Suppressor macrophage treated with lipopolysaccharide for 4 hours (primary cell): ENCODE measurements around the gene ARHGAP21.
"Not testable (repeated sequence)": the region's sequence is repeated elsewhere in the genome, so short reads cannot be mapped to it uniquely, and the experiment has no call there.

Source experiments
- DNase-seq: peaks from one replicate; pipeline ENCODE4 v3.0.0-alpha.2; 2020

The ARHGAP21 gene

GRCh38 chr10:24621035-24621795, 102.5 kb downstream of the ARHGAP21 start:
- not testable (repeated sequence) for DNase-seq

- not testable (repeated sequence) for DNase-seq
Measured at GRCh38 chr10:24619994-24620310, 103.7 kb downstream of the ARHGAP21 start.

DNA sequence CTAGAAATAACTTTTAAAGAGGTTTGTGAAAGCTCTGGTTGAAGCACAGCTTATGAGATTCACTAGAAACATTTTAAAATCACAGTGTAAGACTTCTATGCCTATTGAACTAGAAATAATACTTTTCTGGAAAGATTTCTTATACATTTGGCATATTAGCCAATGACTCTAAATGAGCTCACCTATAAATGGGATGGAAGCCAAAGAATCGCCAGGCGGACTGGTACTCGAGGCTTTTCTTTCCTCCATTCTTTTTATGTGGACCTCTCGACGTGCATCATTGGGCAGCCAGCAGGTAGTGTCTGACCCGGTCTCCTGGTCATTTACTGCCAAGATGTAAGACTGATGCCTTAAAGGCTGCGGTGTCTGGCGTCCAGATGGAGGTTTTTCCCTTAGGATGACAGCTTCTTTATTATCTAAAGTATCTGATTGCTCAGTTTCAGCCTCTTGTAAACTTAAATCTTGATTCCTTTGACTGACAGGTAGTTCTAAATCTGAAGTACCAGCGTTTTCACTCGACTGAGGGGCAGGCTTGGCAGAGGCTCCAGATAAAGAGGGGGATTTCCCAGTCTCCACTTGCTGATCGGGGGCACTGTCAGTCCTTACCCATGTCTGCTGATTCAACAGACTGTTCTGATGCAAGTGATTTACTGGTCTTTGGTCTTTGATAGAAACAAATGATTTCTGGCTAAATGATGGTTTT, 104.2 kb downstream of the ARHGAP21 start:
- not testable (repeated sequence) for DNase-seq

DNA sequence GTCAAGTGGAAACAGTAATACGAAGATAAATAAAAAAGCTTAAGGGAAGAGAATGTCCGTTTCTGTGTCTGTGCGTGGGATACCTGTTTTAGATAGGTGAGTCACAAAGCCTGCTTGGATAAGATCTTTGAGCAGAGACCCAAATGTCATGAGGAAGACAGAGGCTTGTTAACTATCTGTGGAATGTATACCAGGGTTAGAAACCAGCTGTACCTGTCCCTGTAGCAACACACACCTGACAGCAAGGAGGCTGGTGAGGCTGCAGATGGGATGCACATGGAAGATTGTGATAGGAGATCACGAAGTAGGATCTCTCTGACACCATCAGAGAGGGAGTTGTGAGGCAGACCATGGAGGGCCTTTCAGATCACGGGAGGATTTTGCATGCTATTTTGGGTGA, 105.3 kb downstream of the ARHGAP21 start:
- DNase-seq, result no peak

DNA sequence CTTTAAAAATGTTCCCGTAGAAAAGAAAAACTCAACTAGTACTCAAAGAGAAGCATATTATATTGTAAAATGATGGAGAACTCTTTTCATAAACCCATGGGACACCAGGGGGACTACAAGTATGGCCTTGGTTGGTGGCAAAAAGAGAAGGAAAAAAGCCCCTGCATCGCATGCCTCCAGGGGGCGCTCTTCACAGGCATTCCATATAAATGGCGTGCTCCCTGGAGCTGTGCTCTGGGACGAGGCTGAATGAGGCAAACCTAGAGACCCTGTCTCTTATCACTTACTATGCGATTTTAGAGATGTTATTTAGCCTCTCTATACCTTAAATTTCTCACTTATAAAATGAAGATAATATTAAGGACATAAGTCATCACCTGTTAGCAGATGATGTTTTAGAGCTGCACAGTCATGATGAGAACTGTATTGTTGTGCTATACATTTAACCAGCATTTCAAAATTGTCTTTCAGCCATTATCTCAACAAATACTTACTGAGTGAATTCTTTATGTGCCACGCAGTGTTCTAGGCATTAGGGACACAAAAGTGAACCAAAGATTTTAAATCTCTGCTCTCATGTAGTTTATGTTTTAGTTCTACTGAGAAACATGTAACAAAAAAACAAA, 105.8 kb downstream of the ARHGAP21 start:
- peak; percentile 58 for DNase-seq

DNA sequence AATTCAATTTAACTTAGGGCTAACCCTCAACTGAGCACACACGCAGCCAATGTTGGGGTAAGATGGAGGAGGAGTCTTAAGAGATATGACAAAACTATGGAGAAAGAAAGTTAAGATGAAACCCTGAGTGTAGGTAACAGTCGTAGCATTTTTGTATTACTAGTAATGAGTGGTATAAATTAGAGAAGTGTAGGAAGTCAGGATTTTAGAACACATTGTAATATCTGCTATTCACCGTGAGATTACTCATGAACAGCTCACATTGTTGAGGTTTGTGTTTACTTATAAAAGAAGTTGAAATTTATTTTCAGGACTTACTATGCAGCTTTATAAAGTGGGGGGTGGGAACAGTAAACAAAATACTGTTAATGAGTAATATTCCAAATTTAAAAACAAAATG, 107.2 kb downstream of the ARHGAP21 start:
- no peak for DNase-seq

DNA sequence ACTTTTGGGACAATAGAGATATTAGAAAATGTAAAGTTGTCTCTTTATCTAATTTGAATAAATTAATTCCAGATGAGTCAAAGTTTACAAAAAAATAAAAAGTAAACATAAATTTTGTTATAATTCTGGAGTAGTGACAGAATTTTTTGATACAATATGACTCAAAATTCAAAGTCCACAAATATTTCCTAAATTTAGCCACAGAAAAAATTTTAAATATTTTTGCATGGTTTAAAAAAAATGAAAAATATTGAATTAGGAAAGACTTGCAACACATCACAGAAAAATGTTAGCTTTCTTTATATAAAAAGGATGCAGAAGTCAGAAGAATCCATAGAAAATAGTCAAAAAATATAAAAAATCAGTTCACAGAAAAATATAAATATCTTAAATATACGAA, 117.7 kb downstream of the ARHGAP21 start:
- DNase-seq, result no peak

- no peak for DNase-seq
Measured at GRCh38 chr10:24605141-24605540, 118.5 kb downstream of the ARHGAP21 start.

DNA sequence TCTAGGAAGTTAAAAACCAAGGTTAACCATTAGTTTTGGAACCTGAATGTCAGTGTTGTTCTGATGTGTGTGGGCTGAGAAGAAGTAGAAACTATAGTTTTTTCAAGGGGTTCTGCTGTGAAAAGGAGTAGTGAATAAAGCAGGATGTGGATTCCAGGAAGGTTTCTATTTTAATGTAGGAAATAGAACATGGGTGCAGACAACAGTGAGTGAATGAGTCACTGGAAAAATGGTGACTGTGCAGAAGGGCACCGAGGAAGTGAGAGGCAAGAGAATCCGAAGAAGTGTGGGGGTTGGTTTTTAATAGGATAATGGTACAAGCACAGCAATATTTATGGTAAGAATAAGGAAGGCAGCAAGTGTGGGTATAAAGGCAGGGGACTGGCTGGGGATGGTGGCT, 120.4 kb downstream of the ARHGAP21 start:
- DNase-seq, result peak; percentile 71

DNA sequence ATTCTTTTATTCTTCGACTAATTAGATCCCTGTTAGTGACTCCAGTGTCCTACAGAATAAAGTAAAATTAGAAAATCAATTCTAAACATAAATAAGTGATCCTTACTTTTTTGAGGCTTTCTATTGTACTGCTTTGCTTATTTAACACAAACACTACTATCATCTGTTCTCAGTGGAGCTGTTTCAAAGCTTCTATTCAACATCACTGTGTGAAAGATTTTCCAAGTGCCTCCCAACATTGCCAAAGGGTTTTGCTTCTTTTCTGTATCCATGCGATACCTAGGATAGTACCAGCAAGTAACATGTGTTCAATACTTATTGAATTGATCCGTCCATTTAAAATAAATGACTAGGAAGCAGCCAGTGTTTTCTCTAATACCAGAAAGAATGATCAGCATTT, 125.7 kb downstream of the ARHGAP21 start:
- no peak for DNase-seq

DNA sequence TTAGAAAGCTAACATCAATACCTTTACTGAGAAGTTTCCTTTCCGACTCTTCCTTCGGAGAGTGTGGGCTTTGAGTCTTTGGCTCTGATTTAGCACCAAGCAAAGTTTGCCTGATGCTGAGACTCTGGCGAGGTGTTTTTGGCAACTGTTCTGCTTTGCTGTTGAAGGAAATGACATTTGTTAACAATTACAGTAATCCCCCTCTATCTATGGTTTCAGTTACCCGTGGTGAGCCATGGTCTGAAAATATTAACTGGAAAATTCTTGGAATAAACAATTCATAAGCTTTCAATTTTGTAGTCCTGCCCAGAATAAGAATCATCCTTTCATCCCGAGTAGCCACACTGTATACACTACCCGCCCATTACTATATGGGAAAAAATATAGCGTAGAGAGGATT, 126.3 kb downstream of the ARHGAP21 start:
- DNase-seq, result no peak

DNA sequence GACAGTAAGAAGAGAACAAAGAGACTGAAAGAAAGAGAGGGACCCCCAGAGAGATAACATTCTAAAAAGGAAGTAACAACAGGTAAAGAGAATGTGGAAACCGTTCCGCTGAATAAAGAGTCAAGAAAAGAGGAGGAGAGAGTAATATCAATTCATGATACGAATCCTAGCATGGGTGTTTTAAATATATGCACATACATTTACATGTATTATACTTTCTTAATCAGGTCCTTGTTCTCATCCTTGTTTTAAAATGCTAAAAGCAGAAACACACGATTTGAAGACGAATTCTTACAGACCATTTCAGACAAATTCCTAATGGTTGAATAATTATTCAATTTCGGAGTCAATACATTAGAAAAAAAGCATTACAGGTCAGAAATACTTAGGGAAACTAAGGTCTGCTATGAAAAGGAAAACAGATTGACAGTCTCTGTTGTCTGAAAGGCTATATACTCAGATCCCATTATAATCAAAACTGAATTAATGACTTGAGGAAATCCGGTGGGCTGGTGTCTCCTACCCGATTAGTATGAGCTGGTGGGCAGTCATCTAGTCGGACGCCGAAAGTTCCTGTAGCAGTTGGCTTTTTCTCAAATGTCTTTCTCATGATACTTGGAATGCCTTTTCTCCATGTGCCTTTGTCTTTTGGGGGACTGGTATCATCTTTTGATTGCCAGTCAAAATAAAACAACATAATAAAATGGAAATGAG, 127.3 kb downstream of the ARHGAP21 start:
- DNase-seq, result no peak

DNA sequence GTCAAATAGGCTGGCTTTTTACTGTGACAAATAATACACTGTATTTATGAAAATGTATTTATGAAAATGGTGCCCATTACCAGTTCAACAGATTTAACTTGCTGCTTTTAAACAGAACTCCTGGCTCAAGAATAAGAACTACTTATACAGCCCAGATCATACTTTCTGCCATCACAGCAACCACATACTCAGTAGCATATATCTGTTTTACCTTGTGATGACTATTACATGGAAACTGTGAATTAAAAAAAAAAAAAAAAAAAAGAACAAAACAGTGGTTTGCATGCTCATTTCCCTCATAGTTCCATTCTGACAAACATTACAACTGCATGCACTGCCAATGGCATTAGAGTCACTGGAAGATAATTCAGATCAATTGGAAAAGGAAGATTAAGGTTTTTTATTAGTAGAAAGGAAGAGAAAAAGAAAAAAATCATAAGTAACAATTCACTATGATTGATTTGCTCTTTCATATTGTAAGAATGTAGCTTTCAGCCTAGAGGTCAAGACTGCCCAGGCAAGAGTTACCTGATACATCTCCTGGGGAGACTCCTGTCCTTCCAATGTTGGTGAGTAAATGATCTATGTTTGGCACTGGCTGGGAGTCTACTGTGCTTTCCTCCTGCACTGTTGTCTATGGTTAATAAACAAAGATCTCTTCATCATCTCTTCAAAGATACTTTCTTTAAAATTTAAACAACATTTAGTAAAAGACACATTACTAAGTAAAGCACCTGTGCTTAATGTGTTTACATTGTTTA, 132.8 kb downstream of the ARHGAP21 start:
- DNase-seq, result no peak

- DNase-seq, result no peak
Measured at GRCh38 chr10:24589265-24589664, 134.4 kb downstream of the ARHGAP21 start.

- DNase-seq, result no peak
Measured at GRCh38 chr10:24579906-24580305, 143.8 kb downstream of the ARHGAP21 start.

DNA sequence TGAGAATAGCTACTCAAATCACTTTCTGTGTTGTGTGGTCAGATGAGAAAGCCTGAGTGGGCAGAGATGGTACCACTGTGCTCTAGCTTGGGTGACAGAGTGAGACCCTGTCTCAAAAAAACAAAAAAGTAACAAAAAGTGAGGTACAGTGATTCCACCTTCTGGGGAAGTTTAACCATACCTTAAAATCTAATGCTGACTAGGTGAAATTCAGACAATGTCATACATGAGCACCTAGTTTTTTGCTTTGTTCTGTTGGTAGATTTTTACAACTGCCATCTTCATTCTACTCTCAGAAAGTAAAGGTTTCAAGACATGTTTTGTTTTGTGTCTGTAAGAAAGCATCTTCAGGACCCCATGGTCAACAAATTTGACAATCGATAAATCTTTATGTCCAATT, 144.2 kb downstream of the ARHGAP21 start:
- no peak for DNase-seq

GRCh38 chr10:24575481-24576002, 148.1 kb downstream of the ARHGAP21 start:
- DNase-seq, result no peak

DNA sequence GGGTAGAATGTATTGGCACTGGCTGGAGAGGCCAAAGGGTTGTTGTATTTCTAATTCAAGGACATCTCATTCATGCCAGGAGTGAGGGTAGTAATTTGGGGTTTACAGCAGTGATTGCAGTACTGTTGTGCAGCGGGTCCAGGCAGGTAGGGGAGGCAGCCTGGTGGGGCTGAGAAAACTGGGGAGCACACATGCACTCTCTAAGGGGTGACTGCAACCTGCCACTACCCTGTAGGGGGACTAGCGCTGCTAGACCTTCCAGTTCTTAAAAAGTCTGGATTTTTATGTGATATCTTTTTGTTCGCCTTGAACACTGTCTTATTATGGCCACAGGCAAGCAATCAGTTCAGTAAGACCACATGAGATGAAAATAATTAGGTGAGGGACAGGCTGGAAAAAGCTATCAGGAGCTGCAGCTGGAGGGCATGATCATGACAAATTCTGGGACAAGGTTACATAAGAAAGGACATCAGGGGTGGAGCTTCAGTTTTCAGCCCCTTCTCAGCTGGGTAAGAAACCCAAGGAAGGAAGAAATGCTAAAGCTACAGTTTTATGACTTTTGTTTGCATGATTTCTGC, 149.0 kb downstream of the ARHGAP21 start:
- DNase-seq, result no peak

- no peak for DNase-seq
Measured at GRCh38 chr10:24574161-24574560, 149.5 kb downstream of the ARHGAP21 start.

DNA sequence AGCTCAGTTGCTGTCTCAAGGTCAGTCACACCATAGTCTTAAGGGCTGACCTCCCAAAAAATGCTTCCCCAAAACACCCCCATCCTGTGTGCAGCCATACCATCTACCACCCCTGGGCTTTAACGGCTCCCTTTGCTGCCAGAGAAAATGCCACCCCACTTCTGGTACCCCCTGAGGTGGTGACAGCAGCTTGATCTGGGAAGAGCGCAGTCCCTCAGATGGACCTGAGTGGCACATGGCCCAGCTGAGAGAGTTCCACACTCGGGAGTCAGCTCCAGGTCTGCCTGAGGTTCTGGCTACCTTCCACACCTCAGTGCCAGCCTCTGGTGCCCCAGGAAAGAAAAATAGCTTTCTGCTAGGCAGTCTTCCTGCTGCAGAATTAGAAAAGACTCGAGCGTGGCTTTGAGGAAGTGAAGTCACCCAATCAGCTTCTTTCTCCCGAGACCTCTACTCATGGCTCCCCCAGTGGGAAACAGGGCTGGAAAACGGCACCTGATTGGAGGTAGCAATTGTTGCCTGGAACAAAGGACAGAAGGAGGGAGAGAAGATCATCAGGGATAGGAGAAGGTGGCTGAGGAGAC, 151.7 kb downstream of the ARHGAP21 start:
- DNase-seq, result no peak

DNA sequence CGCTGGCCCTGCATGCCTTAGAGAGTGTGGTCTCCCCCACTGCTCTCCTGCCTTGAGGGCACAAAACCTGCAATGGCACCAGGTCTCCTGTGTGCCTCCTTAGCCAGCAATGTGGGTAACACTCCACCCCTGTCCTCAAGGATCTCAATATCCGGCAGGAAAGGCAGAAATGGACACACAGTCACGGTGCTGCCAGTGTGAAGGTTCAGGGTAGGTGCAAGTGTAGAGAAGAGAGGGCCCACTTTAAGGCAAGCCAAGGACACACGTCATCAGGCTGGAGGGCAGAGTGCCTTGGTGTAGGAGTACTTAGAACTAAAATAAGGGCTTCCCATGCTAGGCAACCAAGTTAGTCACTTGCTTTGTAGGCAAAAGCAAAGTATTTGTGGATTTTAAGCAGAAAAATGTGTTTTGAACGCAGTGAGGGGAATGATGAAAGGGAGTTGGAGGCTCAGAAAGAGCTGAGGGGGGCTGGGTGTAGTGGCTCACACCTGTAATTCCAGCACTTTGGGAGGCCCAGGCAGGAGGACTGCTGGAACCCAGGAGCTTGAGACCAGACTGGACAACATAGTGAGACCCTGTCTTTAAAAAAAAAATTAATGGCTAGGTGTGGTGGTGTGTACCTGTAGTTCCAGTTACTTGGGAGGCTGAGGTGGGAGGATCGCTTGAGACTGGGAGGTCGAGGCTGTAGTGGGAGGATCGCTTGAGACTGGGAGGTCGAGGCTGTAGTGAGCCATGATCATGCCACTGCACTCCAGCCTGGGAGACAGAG, 152.8 kb downstream of the ARHGAP21 start:
- no peak for DNase-seq
